LHCN-M2 (cell line): ENCODE results near the gene CD99L2. TPM values are rescaled to one million over a fixed set of nuclear protein-coding genes. Genes with fewer than 3 reads are reported as not detected.
A peak's percentile ranks its signal among the peaks of the same experiment; 100 is the strongest.

Experiments used
- DNase-seq: peaks from one replicate; pipeline ENCODE4 v3.0.0-alpha.2; 2012; ENCODE audit warnings: low read depth
- total RNA-seq: library from RNA; depleted of rRNA; stranded (reverse); fragments of >200 nt; gene quantifications from 2 replicates; pipeline ENCODE4 v1.2.3, GENCODE V29; 2014

Gene CD99L2
- total RNA-seq, 1 experiment from 2014 or later = 49.6 TPM

DNA sequence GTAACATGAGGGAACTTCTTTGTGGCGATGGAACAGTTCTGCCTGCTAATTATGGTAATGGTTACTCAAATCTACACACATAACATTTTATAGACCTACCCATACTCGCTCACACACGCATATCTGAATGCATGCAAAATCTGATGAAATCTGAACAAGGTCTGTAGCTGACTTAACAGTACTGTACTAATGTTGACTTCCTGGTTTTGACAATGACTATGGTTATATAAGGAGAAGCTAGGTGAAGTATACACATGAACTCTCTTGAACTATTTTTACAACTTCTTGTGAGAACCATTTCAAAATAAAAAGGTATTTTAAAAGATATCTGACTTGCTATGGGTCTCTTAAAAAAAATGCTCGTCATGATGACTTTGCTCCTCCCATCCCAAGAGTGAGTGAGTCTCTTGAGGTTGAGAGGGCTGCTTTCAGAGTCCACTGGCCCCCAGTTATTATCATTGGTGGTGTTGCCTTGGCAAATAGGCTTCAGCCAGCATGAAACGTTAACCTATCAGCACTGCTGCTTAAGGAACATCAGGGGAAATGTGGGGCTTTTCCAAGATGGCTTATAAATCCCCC, 105.4 kb downstream of the CD99L2 start:
- no peak for DNase-seq

DNA sequence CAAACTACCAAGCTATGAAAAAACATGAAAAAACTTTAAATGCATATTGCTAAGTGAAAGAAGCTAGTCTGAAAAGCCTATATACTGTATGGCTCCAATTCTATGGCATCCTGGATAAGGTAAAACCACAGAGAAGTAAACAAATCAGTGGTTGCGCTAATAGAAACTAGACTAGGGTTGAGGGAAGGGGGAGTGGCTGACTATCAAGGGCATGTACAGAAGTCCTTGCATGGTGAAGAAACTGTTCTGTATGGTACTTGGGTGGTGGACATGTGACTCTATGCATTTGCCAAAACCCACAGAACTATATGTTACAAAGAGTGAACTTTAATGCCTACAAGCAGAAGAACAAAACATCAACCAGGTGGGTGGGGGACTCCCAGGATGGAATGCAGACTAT, 108.4 kb downstream of the CD99L2 start:
- DNase-seq = no peak

DNA sequence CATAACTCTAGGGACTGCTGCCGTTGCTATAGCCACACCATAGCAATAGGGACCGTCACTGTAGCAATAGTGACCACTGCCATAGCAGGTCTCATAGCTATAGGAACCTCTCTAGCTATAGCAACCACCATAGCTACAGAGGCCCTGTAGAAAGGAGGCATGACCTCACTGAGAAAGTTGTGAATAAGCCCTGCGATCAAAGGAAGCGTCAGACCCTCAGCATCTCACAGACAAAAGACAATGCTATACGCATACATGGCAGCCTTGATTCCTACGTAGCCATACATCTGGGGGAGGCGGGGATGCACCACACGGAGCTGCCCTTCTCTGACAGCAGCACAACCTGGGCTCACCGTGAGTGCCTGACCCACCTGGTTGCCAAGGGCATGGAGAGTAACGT, 116.8 kb downstream of the CD99L2 start:
- no peak for DNase-seq

DNA sequence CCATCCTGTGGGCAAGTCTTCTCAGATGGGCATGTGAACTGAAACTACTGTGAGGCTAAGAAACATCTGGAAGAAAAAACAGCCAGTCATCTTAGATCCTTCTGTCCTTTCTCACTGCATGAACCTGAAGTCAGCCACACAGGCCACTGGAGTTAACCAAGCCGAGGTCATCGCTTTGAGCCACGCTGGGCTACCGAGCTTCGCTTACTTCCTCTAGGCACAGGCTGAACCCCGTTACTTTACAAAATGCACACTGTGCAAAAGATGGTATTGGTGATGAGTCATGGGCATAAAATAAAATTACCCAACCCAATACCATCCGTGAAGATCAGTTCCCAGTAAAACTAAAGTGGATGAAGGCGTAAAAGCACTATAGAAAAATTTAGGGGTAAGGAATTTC, 119.1 kb downstream of the CD99L2 start:
- no peak for DNase-seq

DNA sequence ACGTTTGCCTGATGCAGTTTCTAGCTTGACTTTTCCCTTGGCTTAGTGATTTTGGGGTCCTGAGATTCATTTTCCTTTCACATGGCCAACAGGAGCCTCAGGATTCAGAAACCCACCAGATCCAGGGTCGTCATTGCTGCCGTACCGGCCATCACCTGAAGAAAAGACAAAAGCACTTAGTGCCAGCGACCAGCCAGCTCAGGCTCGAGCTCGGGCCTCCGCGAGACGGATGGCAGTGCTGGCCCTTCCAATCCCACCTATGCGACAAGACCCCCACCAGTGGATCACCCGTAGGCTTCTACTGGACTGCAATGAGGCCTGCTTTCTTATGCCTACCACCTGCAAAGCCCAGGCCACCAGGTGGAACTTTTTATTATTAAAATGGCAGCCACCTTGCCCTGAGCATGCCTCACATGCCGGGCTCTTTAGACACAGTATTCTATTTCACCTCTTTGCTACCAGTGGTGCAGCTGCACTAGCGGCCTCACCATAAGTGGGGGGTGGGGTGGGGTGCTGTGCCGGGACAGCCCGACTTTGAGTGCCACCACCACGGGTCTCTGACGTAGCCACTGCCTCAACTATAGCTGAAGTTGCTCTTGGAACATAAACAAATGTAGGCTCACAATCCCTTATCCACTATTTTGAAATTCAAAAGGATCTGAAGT, 121.0 kb downstream of the CD99L2 start:
- DNase-seq = no peak

GRCh38 chrX:150775569-150776350, 122.7 kb downstream of the CD99L2 start:
- DNase-seq = no peak

DNA sequence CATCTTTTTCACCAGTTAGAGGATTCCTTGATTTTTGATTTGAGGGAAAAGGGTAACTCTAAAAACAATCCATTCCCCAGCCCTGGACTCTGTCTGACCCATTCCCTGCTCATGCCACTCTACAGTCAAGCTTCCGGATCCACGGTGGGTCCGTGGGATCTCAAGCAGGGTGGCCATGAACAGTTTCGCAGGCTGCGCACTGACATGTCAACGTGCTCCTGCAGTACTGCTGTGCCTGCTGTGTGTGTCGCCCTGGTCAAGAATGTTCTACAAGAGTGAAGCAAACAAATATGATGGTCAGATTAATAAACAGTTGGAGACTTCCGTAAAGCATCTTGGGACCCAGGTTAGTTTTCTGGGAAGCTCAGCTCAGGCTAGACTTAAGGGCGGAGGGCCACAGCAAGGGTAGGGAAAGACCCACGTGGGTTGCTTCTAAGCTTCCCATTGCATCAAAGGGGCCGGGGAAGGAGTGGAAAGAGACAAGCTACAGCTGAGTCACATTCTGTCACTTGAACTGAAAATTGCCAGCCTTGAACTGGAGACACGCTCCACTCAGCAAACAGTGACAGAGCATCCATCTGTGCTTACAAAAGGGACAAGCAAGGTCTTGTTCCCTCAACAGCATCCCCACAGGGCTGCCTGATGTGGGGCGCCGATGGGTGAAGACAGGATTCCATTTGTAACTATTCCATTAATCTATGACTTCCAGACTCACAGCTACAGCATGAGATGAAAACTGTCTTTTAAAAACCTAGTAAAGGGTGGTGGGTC, 123.5 kb downstream of the CD99L2 start:
- no peak for DNase-seq

DNA sequence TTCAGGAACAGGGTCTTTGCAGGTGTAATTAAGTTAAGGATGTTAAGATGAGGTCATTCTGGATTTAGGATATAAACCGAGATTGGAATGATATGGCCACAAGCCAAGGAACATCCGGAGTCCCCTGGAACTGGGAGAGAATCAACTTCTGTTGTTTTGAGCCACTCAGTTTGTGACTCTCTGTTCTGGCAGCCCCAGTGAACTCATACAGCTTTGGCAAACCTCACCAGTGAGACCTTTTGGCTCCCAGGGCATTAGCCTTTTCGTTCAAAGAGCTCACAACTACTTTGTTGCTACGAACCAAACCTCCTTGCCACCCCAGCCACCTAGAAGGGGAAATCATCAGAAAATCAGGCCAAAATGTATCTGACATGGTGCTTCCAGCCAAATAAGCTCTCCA, 124.8 kb downstream of the CD99L2 start:
- DNase-seq = no peak

DNA sequence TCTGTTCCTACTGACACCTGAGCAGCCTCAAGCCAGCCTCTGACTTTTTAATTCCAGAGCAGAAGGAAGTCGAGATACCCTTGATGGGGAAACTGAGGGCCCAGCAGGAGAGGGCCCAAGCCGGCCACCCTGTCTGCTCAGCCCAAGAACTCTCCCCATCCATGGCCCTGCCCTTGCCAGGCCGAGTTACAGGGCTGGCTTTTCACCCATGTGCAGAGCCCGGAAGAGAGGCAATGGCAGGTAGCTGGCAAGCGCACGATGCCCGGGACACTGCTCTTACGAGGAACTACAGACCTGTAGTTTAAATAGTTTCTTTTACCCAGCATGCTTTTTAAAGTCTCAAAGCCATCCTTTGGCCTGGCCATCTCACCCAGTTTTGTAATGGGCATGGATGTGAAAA, 125.4 kb downstream of the CD99L2 start:
- DNase-seq = no peak

DNA sequence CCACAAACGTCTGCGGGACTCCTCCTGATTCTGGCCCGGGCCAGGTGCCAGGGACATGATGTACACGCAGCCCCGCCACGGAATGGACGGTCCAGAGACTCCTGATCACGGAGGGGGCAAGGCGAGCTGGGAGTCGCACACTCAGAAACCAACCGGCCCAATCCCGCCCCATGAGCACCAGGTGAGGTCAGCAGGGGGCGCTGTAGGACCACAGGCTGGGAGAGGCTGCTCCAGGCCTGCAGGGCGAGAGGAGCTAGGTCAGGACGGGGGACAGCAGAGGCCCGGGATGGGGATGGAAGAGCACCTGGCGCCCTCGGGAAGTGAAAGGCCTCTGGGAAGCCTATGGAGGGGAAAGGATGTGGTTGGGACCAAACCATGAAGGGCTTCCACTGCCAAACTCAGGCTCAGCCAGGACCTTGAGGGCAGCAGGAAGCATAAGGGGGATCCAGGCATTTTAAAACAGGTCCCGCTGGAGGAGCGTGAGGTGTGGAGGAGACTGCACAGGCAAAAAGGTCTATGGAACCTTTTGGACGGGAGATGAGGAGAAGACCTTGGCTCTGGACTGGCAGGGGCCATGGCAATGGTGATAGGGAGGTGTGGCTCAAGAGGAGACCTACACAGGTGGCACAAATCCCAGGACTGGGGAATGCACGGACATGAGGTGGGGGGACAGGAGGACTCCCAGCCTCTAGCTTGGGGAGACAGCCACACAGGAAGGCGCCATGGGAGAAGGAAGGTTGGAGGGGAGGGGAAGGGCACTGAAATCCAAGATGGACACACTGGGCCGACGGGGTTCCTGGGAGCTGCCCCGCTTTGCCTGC, 126.1 kb downstream of the CD99L2 start:
- DNase-seq = peak; percentile 44

DNA sequence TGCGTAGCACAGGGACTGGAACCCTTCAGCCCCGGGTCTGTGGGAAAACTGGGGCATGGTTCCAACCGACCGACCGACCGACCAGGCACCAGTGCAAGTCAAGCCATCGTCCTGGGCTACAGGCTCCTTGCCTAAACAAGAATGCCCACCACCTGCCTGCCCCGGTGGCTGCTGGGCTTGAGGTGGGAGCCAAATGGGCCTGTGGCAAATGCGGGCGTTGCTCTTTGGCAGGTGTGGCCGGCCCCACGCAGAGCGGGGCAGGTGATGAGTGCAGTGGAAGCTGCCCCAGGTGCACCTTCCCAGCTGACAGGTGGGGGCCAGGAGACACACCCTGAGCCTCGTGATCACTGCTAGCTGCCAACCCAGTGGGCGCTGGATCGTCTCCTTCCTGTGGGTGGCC, 127.4 kb downstream of the CD99L2 start:
- no peak for DNase-seq

- DNase-seq = no peak
Measured at GRCh38 chrX:150770623-150771022, 127.8 kb downstream of the CD99L2 start.

- DNase-seq = no peak
Measured at GRCh38 chrX:150769408-150769807, 129.1 kb downstream of the CD99L2 start.

- no peak for DNase-seq
Measured at GRCh38 chrX:150768580-150769190, 129.8 kb downstream of the CD99L2 start.

- DNase-seq = no peak
Measured at GRCh38 chrX:150768132-150768485, 130.4 kb downstream of the CD99L2 start.

- peak; percentile 84 for DNase-seq
Measured at GRCh38 chrX:150767475-150768131, 130.9 kb downstream of the CD99L2 start.

DNA sequence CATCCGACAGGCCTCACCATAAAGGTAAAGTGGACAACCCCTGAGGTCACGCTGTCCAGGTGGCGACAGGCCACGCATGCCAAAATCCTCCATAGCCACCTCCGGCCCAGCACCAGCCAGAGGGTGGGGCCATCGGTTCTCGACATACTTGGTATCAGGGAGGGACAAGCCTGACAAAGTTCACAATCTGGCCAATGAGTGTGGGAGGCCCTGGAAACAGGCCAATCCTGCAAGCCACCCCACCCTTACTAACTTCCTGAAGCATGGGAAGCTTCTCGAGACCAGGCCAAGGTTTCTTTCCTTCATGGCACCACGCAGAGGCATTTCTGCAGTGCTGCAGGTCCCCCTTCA, 131.4 kb downstream of the CD99L2 start:
- DNase-seq = no peak

DNA sequence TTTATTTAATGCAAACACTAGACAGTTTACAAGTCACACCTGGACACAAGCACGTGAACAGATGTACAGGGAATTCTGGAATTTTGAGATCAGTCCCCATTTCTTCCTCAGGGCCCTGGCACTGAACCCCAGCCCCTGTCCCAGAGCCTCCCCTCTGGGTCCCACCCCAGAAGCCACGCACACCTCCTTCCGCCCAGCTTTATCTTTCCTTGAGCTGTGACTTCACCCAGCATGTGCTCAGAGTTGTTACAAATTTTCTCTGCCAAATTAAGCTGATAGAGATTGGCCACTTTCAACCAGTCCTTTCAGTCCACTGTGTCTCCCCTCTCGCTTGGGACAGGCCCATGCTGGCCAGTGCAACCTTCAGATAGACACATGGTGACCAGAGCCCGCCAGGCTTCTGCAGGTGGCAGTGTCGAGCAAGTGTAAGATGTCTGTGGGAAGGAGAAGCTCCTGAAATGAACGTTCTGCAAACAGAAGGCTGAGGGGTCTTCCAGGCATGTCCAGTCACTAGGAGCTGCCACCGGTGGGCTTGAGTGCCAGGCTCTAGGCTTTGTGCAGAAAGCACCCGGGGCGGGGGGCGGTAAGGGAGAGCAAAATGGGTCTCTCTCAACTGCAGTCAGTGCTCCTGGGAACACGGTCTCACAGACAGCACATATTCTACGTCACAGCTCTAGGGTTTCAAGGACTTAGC, 132.0 kb downstream of the CD99L2 start:
- DNase-seq = no peak

GRCh38 chrX:150765782-150766350, 132.6 kb downstream of the CD99L2 start:
- no peak for DNase-seq

DNA sequence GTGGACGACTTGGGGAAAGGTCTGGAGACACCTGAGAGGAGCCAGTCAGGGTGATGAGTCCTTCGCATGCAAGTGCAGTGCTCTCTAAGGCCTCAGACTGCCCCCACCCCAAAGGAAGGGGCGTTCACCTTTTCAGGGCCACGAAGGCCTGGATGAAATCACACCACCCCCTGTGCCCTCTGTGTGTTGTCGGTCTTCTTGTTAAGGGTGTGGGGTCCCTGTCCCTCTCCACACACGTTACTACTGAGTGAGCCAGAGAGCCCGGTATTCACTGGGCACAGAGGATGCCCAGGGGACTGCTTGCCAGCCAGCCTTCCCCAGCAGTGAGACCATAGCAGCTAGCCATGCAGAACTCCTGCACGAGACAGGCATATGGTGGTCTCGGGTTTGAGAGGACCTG, 133.2 kb downstream of the CD99L2 start:
- DNase-seq = no peak
